Fibroblast of skin of right quadriceps (primary cell): ENCODE data around the gene CIDEA.
"Not testable (repeated sequence)": the region's sequence is repeated elsewhere in the genome, so short reads cannot be mapped to it uniquely, and the experiment has no call there.

ENCODE experiments used
- DNase-seq: peaks from one replicate; pipeline ENCODE4 v3.0.0-alpha.2; 2013

CIDEA gene

DNA sequence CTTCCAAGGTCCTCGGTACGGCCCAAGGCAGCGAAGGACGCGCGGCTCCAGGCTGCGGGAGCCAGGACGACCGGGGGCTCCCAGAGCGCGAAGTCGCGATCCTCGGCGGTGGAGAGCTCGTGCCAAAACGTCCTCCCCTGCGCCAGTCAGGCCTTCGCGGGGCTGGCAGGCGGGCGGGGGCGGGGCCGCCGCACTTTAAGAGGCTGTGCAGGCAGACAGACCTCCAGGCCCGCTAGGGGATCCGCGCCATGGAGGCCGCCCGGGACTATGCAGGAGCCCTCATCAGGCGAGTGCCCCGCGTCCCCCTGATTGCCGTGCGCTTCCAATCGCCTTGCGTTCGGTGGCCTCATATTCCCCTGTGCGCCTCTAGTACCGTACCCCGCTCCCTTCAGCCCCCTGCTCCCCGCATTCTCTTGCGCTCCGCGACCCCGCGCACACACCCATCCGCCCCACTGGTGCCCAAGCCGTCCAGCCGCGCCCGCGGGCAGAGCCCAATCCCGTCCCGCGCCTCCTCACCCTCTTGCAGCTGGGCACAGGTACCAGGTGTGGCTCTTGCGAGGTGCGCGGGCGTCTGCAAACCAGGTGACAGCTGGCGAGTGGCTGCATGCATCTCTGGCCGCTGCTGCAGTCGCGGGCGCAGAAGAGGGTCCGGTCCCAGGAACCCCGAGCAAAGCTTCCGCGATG, at the start of gene CIDEA:
Gene CIDEA (plus strand): TSS at position 226 of the 684 bp plus-strand sequence. CDS start 23 bp downstream, at position 249.
- peak; percentile 26 for DNase-seq

- not testable (repeated sequence) for DNase-seq
These were observed 45.6 kb upstream of the CIDEA start for GRCh38 chr18:12208296-12209153.

DNA sequence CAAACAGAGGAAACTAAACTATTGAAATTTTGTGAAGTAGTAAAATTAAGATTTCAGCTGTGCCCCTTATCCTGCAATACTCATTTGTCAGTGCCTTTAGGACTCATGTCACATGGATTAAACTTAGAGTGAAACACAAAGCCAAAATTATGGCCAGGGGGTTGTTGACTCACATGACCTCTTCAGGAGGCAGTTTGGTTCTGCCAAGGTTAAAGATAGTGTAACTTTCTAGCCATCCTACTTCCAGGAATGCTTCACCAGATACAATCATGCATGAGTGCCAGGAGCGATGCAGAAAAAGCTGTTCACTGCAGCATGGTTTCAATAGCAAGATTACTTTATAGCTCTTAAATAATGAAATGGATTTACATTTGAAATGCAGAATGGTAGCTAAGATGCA, 41.9 kb upstream of the CIDEA start:
- DNase-seq = not testable (repeated sequence)

DNA sequence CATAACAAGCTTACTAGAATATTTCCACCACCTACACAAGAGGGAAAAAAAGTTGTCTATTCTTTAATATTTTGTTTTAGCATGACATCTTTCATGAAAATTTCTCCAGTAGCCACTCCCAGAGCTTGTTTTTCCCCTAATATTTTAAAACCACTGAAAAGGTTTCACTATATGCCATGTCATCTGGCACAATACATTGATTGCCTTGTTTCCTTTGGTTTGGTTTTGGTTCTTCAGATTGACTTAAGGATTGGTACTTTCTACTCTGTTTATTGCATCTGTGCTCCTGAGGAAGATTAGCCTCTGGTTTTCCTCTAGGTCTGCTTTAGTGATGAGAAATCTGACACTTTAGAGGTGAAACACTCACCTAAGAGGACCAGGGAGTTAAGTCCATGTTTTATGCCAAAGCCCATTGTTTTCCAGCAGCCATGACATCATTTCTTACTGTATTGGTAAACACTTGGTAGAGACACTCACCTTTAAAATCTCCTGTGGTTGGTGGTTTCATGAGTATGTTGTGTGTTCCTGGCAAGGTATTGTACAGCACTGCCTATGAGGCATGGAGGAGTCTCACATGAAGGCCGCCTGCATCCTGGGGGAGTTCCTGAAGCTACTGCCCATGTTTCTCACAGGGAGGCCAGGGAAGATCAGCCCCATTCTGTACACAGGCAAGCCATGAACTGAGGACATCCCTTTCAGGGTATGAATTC, 39.7 kb upstream of the CIDEA start:
- not testable (repeated sequence) for DNase-seq

GRCh38 chr18:12216471-12216870, 37.7 kb upstream of the CIDEA start:
- DNase-seq = not testable (repeated sequence)

DNA sequence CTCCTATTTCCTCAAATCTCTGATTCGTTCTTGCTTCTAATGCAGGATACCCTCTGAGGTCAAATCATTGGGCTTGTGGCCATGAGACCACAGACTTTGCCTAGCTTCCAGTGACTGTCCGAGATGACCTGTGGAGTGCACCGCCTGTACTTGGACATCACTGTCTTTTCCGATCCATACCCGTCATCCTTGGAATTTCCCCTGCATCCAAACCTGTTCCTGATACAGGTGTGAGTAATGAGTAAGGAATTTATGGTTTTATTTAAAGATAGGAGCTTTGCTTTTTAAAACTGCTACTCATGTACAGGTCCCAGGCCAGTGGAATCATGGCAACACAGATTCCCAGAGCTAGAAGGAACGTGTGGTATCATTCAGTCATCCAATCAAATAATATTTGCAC, 35.6 kb upstream of the CIDEA start:
- not testable (repeated sequence) for DNase-seq

- not testable (repeated sequence) for DNase-seq
These were observed 32.1 kb upstream of the CIDEA start for GRCh38 chr18:12222041-12222440.

DNA sequence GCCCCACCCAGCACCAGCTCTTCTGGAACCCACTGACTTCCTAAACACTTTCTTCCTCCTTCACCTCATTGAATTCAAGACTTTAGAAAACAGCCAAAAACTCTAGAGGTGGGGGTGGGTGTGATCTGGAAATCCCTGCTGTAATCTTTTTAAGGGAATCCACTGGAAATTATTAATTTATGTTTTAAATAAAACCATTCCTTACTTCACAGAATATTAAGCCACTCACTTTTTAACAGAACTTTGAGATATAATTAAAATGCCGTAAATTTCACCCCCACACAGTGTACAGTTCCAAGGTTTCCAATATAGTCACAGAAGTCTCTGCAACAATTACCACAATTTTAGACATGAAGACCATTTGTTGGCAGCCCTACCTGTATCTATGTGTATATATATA, 30.8 kb upstream of the CIDEA start:
- DNase-seq = not testable (repeated sequence)

GRCh38 chr18:12226807-12227206, 27.4 kb upstream of the CIDEA start:
- DNase-seq = not testable (repeated sequence)

DNA sequence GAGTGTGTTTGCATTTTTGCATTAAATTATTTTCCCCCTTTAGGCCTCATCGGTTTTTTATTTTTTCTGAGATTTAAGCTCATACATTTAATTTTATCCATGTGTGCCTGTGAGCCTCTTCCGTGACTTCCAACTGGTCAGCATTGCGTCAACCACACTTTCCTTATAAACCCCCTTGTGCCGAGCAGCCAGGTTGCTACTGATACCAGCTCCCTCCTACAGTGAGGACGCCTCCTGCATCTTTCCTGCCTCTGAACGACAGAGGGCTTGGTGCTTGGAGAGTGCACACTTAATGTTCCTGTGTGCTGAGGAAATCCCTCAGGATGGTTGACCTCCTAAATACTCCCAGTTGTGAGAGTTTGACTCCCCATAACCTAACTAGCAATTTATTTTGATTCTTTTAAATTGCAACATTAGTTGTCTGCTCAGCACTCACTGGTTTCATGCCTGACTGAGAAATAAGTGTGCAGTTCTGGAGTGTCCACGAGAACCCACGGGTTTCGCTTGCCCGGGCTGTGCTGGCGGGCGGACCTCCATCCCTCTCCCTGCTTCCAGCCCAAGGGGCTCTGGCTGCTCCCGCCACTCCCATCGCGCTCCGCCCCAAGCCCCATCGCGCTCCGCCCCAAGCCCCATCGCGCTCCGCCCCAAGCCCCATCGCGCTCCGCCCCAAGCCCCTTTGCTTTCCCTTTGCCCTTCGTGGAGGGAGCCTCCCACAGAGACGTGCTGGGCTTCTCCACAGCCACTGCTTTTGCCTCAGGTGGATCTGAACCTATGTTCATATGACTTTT, 26.6 kb upstream of the CIDEA start:
- DNase-seq = peak; percentile 16

DNA sequence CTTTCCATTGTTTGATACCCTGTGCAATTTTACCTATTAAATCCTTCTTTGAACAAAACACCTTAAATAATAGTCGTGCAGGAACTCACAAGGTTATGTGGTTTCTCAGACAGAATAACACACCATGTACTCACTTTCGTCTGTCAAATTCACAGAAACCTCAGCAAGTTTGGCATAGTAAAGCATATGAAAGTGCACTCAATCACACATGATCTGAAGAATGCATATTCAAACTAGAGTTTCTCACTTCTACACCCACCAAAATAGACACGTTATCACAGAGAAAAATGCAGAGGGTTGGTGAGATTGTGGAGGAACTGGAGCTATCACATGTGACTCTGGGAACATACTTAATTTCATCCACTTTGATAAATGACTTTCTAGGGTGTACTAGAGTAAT, 25.9 kb upstream of the CIDEA start:
- not testable (repeated sequence) for DNase-seq

GRCh38 chr18:12230561-12230960, 23.6 kb upstream of the CIDEA start:
- DNase-seq = not testable (repeated sequence)

- no peak for DNase-seq
These were observed 22.9 kb upstream of the CIDEA start for GRCh38 chr18:12231040-12231882.

DNA sequence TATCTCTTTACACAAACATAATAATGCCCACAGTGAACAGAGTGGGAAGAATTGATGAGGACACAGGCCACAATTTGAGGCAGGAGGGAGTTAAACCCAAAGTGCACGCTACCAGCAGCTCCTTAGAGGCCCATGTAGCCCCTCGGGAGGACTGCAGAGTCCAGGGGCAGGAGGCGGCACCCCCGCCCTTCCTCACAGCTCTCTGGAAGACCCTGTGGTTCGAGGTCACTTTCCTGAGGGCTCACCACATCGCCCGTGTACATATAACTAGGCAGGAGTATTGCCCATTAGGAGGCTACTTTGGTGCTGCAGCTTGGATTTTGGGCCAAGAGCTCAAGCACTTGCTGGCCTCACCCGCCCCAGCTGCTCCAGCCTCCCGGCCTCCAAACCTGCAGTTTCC, 22.2 kb upstream of the CIDEA start:
- DNase-seq = no peak

DNA sequence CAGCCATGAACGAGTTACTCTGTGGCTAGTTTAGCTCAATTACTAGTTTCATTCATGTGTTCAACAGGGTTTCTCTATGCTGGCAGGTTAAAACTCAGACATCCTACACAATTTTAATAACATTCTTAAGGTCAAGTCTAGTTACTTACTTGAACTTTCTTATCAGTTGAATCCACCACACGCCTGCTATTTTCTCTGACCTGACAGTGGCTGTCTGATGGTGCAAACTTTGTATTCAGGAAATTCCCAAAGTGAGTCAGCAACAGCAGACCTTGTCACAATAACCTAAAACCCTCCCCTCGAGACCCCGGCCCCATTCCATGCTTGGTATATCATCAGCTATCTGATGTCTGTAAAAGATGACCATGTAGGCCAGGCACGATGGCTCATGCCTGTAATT, 20.8 kb upstream of the CIDEA start:
- DNase-seq = peak; percentile 45

DNA sequence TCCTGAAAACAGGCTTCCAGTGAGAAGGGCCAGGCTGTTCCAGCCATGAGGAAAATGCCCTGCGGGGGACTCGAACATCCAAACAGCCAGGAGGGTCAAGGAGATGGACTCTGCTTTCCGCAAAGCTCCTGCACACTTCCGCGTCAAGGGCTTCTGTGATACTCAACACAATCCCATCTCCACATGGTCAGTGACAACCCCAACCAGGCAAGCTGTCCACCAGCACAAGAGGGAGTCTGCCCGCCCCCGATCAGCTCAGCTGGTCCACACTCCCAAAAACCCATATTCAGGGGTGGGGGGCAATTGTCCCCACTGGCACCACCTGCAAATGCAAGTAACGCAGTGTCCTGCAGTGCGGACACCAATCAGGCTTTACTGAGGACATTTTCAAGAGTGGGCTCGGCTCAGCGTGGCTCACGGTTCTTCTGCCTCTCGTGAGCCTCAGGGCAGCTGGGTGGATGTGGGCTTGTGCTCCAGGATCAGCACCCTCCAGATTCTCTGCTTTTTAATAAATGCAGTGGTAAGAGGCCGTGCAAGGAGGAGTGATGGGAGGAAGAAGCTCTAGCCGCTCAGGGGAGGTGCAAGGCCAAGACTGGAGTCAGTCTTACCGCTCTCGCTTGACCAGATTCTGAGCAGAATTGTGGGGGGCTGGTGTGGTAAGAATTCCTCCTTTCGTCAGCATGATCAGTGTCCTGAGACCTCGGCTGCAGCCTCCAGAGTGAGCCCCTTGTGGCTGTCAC, 19.5 kb upstream of the CIDEA start:
- DNase-seq = no peak

DNA sequence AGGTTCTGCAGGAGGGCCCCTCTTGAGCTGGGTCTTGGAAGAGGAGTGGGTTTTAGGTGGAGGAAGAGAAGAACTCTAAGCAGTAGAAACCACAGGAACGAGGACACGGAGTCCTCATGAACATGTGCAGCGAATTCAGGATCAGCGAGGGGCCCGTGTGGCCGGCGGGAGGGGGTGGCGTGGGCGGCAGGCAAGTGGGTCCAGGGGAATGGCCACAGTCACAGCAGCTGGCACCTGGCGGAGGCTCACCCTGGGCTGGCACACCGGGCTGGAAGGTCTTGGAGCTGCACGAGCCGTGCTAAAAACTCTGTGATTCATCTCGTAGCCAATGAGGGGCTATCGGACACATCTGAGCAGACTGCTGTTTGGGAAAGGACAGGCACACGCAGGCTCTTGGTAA, 18.0 kb upstream of the CIDEA start:
- DNase-seq = no peak

DNA sequence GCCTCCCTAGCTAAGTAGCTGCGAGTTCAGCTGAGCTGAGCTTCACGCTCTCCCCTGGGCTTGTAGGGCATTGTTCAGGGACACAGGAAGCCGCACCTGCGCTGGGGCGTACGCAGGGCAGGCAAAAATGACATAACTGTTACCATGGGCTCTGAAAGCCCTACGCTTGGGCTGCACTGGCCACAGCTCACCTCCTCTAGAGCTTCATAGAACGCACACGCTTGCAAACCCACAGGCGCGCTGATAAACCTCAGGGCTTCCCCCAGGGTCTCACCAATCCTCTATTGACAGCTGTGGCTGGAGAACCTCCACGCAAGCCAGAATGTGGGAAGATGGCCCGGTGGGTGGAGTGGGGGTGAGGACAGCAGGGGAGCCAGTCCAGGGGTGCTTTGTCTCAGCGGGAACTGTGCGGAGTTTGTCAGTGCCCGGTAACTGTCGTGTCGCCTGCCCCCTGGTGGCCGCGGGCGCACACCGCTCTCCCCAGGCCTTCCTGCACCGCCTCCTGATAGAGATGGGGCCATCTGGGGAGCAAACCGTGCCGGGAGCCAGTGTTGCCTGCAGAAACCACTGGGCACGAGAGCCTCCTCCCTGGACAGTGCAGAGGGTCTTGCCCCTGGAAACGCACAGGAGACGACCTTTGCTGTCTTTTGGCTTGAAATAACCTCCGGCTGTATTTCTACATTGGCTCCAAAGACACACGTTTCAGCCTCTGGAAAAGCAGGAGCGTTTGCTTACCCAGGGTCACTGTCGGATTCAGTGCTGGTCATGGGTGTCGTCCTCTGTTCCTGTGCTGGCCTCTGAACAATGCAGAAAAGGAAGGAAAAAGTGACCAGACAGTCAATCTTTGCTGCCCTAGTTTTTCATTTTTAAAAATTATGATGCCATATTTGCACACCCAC, 17.0 kb upstream of the CIDEA start:
- peak; percentile 47 for DNase-seq

GRCh38 chr18:12238826-12239225, 15.3 kb upstream of the CIDEA start:
- peak; percentile 36 for DNase-seq

GRCh38 chr18:12239431-12239830, 14.7 kb upstream of the CIDEA start:
- DNase-seq = peak; percentile 34
